H1 (cell line): Measurements from ENCODE around the gene TDP2. TPM values are rescaled to one million over a fixed set of nuclear protein-coding genes. Genes with fewer than 3 reads are reported as not detected.
A peak's percentile ranks its signal among the peaks of the same experiment; 100 is the strongest.

Source experiments
- CEBPB ChIP-seq: IDR thresholded peaks from 2 replicates; pipeline ENCODE4 v1.6.1; 2012; ENCODE audit warnings: low read depth, low read length
- CTBP2 ChIP-seq: IDR thresholded peaks from 2 replicates; pipeline ENCODE4 v1.7.0; 2011; ENCODE audit warnings: borderline replicate concordance, mild to moderate bottlenecking, moderate library complexity, mixed read lengths, low read length; ENCODE audit not compliant: insufficient read depth, insufficient read length
- EP300 ChIP-seq, 2 experiments: IDR thresholded peaks; 1 replicate in 1 of 2; 2 replicates in 1 of 2; pipeline ENCODE4 v1.6.1; 2011 to 2012; ENCODE audit warnings: low read depth in 2 of 2, low read length in 2 of 2, mild to moderate bottlenecking in 2 of 2, borderline replicate concordance in 1 of 2, inconsistent platforms in 1 of 2, moderate library complexity in 1 of 2
- GABPA ChIP-seq: IDR thresholded peaks from 2 replicates; pipeline ENCODE4 v1.6.1; 2011; ENCODE audit warnings: mild to moderate bottlenecking, low read length, moderate library complexity, borderline replicate concordance; ENCODE audit not compliant: insufficient read depth
- HDAC2 ChIP-seq, 2 experiments: fragments of 300-600 bp in 1 of 2; sonication (generic) in 1 of 2; IDR thresholded peaks; 2 replicates each; pipeline ENCODE4 v1.6.1; 2011 to 2012; ENCODE audit warnings: low read depth in 2 of 2, low read length in 2 of 2, mild to moderate bottlenecking in 2 of 2, moderate library complexity in 2 of 2, borderline replicate concordance in 1 of 2, inconsistent platforms in 1 of 2
- JUN ChIP-seq: IDR thresholded peaks from 2 replicates; pipeline ENCODE4 v1.6.1; 2011; ENCODE audit warnings: low read depth, mild to moderate bottlenecking, improper control_type of control experiment, low read length
- KDM1A ChIP-seq: fragments of 200-600, 300-600 bp; sonication (generic); IDR thresholded peaks from 2 replicates; pipeline ENCODE4 v1.7.1; 2016; ENCODE audit warnings: mild to moderate bottlenecking, low read length, borderline replicate concordance
- PHF8 ChIP-seq: fragments of 200-600 bp; sonication (generic); conservative IDR thresholded peaks from 2 replicates; pipeline ENCODE4 v1.7.1; 2012; ENCODE audit warnings: low read depth, mild to moderate bottlenecking, inconsistent platforms, low read length, moderate library complexity
- POLR2A ChIP-seq, 2 experiments: IDR thresholded peaks; 1 replicate in 1 of 2; 2 replicates in 1 of 2; pipeline ENCODE4 v1.6.1; 2011; ENCODE audit warnings: low read depth in 2 of 2, low read length in 2 of 2, mild to moderate bottlenecking in 2 of 2; ENCODE audit errors: control extremely low read depth in 1 of 2
- RAD21 ChIP-seq, 2 experiments: IDR thresholded peaks in 1 of 2; conservative IDR thresholded peaks in 1 of 2; 2 replicates each; pipeline ENCODE4 v1.6.1; 2011; ENCODE audit warnings: low read depth in 2 of 2, low read length in 2 of 2, improper control_type of control experiment in 1 of 2, inconsistent platforms in 1 of 2, mild to moderate bottlenecking in 1 of 2, moderate library complexity in 1 of 2
- RFX5 ChIP-seq: IDR thresholded peaks from 2 replicates; pipeline ENCODE4 v1.6.1; 2011; ENCODE audit warnings: low read depth, low read length, improper control_type of control experiment, borderline replicate concordance
- SIN3A ChIP-seq, 2 experiments: IDR thresholded peaks in 1 of 2; conservative IDR thresholded peaks in 1 of 2; 2 replicates each; pipeline ENCODE4 v1.6.1; 2011 to 2012; ENCODE audit warnings: low read length in 2 of 2, improper control_type of control experiment in 1 of 2, low read depth in 1 of 2, mild to moderate bottlenecking in 1 of 2
- SP1 ChIP-seq: IDR thresholded peaks from 2 replicates; pipeline ENCODE4 v1.6.1; 2011; ENCODE audit warnings: low read depth, low read length
- SP4 ChIP-seq: IDR thresholded peaks from 2 replicates; pipeline ENCODE4 v1.6.1; 2012; ENCODE audit warnings: low read length, inconsistent platforms
- TAF7 ChIP-seq: optimal IDR thresholded peaks from 2 replicates; pipeline ENCODE3; 2011; ENCODE audit warnings: low read depth, mild to moderate bottlenecking, inconsistent platforms, low read length, moderate library complexity, borderline replicate concordance
- TBP ChIP-seq: IDR thresholded peaks from 2 replicates; pipeline ENCODE4 v1.6.1; 2011; ENCODE audit warnings: low read depth, low read length, improper control_type of control experiment
- polyA plus RNA-seq, 7 experiments: library from polyadenylated mRNA; depleted of rRNA in 3 of 7; stranded (reverse) in 5 of 7; unstranded in 2 of 7; fragments of >200 nt in 5 of 7; fragments of 200-250 nt in 2 of 7; gene quantifications; 1 replicate in 5 of 7; 2 replicates in 1 of 7; 4 replicates in 1 of 7; pipeline versions ENCODE4 v1.2.1 to v1.2.3, GENCODE V29; 2011 to 2013; ENCODE audit warnings: missing spikeins in 2 of 7, mixed read lengths in 2 of 7
- total RNA-seq: library from RNA; stranded (reverse); fragmentation: NEBNext Ultra II Directional; extraction: Animal tissue kit (Norgen Biotek cat#: 25700); gene quantifications from 2 replicates; pipeline ENCODE4 v1.2.1, GENCODE V29; 2021
- TF ChIP-seq, protein P1 (sequence below): IDR thresholded peaks from 2 replicates; pipeline ENCODE4 v1.6.1; 2012; ENCODE audit warnings: low read length, inconsistent platforms
- TF ChIP-seq, protein P2 (sequence below): IDR thresholded peaks from 2 replicates; pipeline ENCODE4 v1.6.1; 2011; ENCODE audit warnings: low read depth, mild to moderate bottlenecking, low read length; ENCODE audit not compliant: insufficient read depth
- TF ChIP-seq, protein P3 (sequence below): IDR thresholded peaks from 2 replicates; pipeline ENCODE4 v1.6.1; 2012; ENCODE audit warnings: inconsistent platforms

TDP2 gene
- total and polyA plus RNA-seq, 2 of the 8 experiments (the other 6 are each of a cell fraction or from before 2014, with no cell fraction given), result 18.8 to 51.6 TPM

DNA sequence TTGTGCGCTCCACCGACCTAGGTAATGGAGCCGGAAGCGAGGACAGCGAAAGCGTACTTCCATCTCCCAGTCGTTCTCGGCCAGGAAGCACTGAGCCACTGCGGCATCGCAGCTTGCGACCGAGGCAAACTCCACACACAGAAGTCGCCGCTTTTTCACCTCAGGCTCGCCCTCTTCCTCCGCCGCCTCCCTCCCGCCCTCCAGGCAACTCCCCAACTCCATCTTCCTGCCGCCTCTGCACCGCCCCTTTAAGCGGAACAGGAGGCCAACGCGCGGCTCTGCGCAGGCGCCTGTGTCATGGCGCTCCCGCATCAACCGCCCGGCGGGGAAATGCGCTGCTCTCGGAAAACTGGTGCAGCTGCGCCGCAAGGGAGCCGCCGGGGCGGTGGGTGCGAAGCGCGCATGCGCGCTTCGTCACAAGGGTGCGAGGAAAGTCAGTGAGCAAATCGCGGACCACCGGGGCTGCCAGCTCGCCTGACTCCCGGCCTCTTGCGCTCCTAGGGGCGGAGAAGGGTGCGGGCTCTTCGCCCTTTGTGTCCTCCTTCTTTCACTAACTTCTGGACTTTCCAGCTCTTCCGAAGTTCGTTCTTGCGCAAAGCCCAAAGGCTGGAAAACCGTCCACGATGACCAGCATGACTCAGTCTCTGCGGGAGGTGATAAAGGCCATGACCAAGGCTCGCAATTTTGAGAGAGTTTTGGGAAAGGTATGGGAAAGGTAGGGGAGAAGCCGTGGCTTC, at the start of gene TDP2, which contains the start of gene ACOT13 (continued):
- peak; percentile 47 to 63 for TF ChIP-seq RAD21 (IDR thresholded peaks at IDR 0.05 in 1 of 2, conservative IDR thresholded peaks at IDR 0.05 in 1 of 2; ENCODE audit: low read depth in 2 of 2, low read length in 2 of 2)
- peak; percentile 59; the same call in 1 of the 2 replicates for TF ChIP-seq CEBPB
- no peak for TF ChIP-seq RFX5
- TF ChIP-seq TBP, result peak; percentile 88
- no peak for TF ChIP-seq HDAC2 (IDR thresholded peaks at IDR 0.05; ENCODE audit: borderline replicate concordance in 1 of 2, low read depth in 2 of 2, low read length in 2 of 2)
- TF ChIP-seq SP1, result 0 out of 2 replicates have a peak, but pooled peaks have one; percentile 12
- peak; percentile 93 for TF ChIP-seq PHF8
- TF ChIP-seq CTBP2, result no peak
- TF ChIP-seq, protein P1, sequence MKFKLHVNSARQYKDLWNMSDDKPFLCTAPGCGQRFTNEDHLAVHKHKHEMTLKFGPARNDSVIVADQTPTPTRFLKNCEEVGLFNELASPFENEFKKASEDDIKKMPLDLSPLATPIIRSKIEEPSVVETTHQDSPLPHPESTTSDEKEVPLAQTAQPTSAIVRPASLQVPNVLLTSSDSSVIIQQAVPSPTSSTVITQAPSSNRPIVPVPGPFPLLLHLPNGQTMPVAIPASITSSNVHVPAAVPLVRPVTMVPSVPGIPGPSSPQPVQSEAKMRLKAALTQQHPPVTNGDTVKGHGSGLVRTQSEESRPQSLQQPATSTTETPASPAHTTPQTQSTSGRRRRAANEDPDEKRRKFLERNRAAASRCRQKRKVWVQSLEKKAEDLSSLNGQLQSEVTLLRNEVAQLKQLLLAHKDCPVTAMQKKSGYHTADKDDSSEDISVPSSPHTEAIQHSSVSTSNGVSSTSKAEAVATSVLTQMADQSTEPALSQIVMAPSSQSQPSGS, result no peak
- no peak for TF ChIP-seq JUN
- TF ChIP-seq KDM1A, result no peak
- peak; percentile 70 for TF ChIP-seq TAF7
- TF ChIP-seq POLR2A (IDR thresholded peaks at IDR 0.05; ENCODE audit: control extremely low read depth in 1 of 2, low read depth in 2 of 2, low read length in 2 of 2), result peak; percentile 86 to 94
- TF ChIP-seq SIN3A (conservative IDR thresholded peaks at IDR 0.05 in 1 of 2, IDR thresholded peaks at IDR 0.05 in 1 of 2; ENCODE audit: low read depth in 1 of 2, low read length in 2 of 2), result 0 out of 4 replicates have a peak, but pooled peaks have one; percentile 15 to 64
- peak; percentile 56; the same call in 1 of the 2 replicates for TF ChIP-seq GABPA
- TF ChIP-seq, protein P2, sequence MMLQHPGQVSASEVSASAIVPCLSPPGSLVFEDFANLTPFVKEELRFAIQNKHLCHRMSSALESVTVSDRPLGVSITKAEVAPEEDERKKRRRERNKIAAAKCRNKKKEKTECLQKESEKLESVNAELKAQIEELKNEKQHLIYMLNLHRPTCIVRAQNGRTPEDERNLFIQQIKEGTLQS, result no peak
- peak; percentile 38; the same call in 1 of the 2 replicates for TF ChIP-seq SP4
- TF ChIP-seq EP300 (IDR thresholded peaks at IDR 0.05; ENCODE audit: borderline replicate concordance in 1 of 2, low read depth in 2 of 2, low read length in 2 of 2), result peak in 1 of 2 experiments; percentile 57; a peak in 1 of 3 replicates
- TF ChIP-seq, protein P3, sequence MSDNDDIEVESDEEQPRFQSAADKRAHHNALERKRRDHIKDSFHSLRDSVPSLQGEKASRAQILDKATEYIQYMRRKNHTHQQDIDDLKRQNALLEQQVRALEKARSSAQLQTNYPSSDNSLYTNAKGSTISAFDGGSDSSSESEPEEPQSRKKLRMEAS, result peak; percentile 21; the same call in 1 of the 2 replicates
